ENCODE results near the gene SFXN4. TPM values are rescaled to one million over a fixed set of nuclear protein-coding genes. Genes with fewer than 3 reads are reported as not detected.
A peak's percentile ranks its signal among the peaks of the same experiment; 100 is the strongest.

Gene SFXN4
- total and polyA plus RNA-seq, 7 donors = 14.8 to 48.3 (median 19.7) TPM

- Histone ChIP-seq H3K4me1 (peaks cover 0 to 23% (median 18%) of the 10 kb centered on the region in 4 donors), H3K4me3 (no peak overlapping the region), H3K9me3 (no peaks in the 10 kb centered on the region), H3K27me3 (no peaks in the 10 kb centered on the region), H3K27ac (peak overlapping the region; percentile 87 to 94 (median 90)), H3K36me3 (peaks cover 18 to 49% (median 38%) of the 10 kb centered on the region in 4 donors)
- WGBS, 2 donors = 83% methylated on average over 8 of the region's 8 CpGs
- TF ChIP-seq POLR2AphosphoS5 (IDR thresholded peaks at IDR 0.05) (no peak), POLR2A (IDR thresholded peaks at IDR 0.05) (no peak), EP300 (IDR thresholded peaks at IDR 0.05) (no peak), CTCF (IDR thresholded peaks at IDR 0.05) (no peak)
- intact Hi-C loops (cut with DNase I) = no loop called here
- DNase-seq = no peak
These were observed 1.5 kb upstream of the SFXN4 start for GRCh38 chr10:119167041-119167440.

- no peak overlapping the region for H3K4me3 ChIP-seq
- peak overlapping the region; percentile 87 to 94 (median 90) for H3K27ac ChIP-seq
- H3K4me1 ChIP-seq = peaks cover 0 to 28% (median 19%) of the 10 kb centered on the region in 4 donors
- H3K36me3 ChIP-seq = peaks cover 15 to 45% (median 33%) of the 10 kb centered on the region in 4 donors
- no peaks in the 10 kb centered on the region for H3K9me3 ChIP-seq
- no peaks in the 10 kb centered on the region for H3K27me3 ChIP-seq
- intact Hi-C loops (cut with DNase I) = no loop called here
- 75% methylated on average over 8 of the region's 8 CpGs for WGBS, 2 donors
- TF ChIP-seq POLR2A (IDR thresholded peaks at IDR 0.05) = no peak
- TF ChIP-seq EP300 (IDR thresholded peaks at IDR 0.05) = no peak
- TF ChIP-seq CTCF (IDR thresholded peaks at IDR 0.05) = no peak
- TF ChIP-seq POLR2AphosphoS5 (IDR thresholded peaks at IDR 0.05) = no peak
- DNase-seq = no peak
These were observed 1.1 kb upstream of the SFXN4 start for GRCh38 chr10:119166564-119166963.

GRCh38 chr10:119166118-119166500 lies 595 bp upstream of the SFXN4 start:
- H3K36me3 ChIP-seq = peaks cover 10 to 40% (median 29%) of the 10 kb centered on the region in 4 donors
- H3K4me3 ChIP-seq = peak overlapping the region; percentile 69 to 92 (median 83)
- no peaks in the 10 kb centered on the region for H3K27me3 ChIP-seq
- TF ChIP-seq EP300 (IDR thresholded peaks at IDR 0.05) = no peak
- 65 to 68% methylated on average over 7 of the region's 7 CpGs for WGBS, 2 donors
- peaks cover 0 to 30% (median 19%) of the 10 kb centered on the region in 4 donors for H3K4me1 ChIP-seq
- no peak for DNase-seq
- intact Hi-C loops (cut with DNase I) = no loop called here
- peak overlapping the region; percentile 87 to 94 (median 90) for H3K27ac ChIP-seq
- no peaks in the 10 kb centered on the region for H3K9me3 ChIP-seq

GRCh38 chr10:119162452-119163092 lies 2.9 kb downstream of the SFXN4 start:
- H3K27me3 ChIP-seq = no peaks in the 10 kb centered on the region
- TF ChIP-seq CTCF (IDR thresholded peaks at IDR 0.05) (no peak), POLR2AphosphoS5 (IDR thresholded peaks at IDR 0.05) (no peak), EP300 (IDR thresholded peaks at IDR 0.05) (no peak), POLR2A (IDR thresholded peaks at IDR 0.05) (no peak)
- H3K27ac ChIP-seq = peak overlapping the region; percentile 6 to 27 (median 18)
- H3K36me3 ChIP-seq = peaks cover 14 to 38% (median 15%) of the 10 kb centered on the region in 4 donors
- no peaks in the 10 kb centered on the region for H3K9me3 ChIP-seq
- no peak for DNase-seq
- WGBS, 2 donors = 94 to 98% methylated on average over 5 of the region's 5 CpGs
- intact Hi-C loops (cut with DNase I) = loop anchor here (5.0 kb wide), 1 partner anchor 55 kb away; no protein-coding TSS in a partner anchor
- peaks cover 0 to 30% (median 19%) of the 10 kb centered on the region in 4 donors for H3K4me1 ChIP-seq
- no peak overlapping the region for H3K4me3 ChIP-seq

GRCh38 chr10:119161680-119162451 lies 3.6 kb downstream of the SFXN4 start:
- H3K27me3 ChIP-seq = no peaks in the 10 kb centered on the region
- peak overlapping the region; percentile 6 to 27 (median 18) for H3K27ac ChIP-seq
- TF ChIP-seq EP300 (IDR thresholded peaks at IDR 0.05) = no peak
- no peak for TF ChIP-seq POLR2A (IDR thresholded peaks at IDR 0.05)
- TF ChIP-seq POLR2AphosphoS5 (IDR thresholded peaks at IDR 0.05) = no peak
- peak in 3 of 4 experiments; percentile 10 to 27 (median 11) for TF ChIP-seq CTCF (IDR thresholded peaks at IDR 0.05)
- H3K9me3 ChIP-seq = no peaks in the 10 kb centered on the region
- DNase-seq = peak; percentile 59
- intact Hi-C loops (cut with DNase I) = loop anchor here (5.0 kb wide), 1 partner anchor 55 kb away; no protein-coding TSS in a partner anchor
- peaks cover 0 to 30% (median 19%) of the 10 kb centered on the region in 4 donors for H3K4me1 ChIP-seq
- peaks cover 14 to 40% (median 15%) of the 10 kb centered on the region in 4 donors for H3K36me3 ChIP-seq
- 87 to 88% methylated on average over 11 of the region's 11 CpGs for WGBS, 2 donors
- no peak overlapping the region for H3K4me3 ChIP-seq
